Liver (tissue), 9 donors: ENCODE data around the gene BCL7C. TPM values are rescaled to one million over a fixed set of nuclear protein-coding genes. Genes with fewer than 3 reads are reported as not detected.

Experiments used
- DNase-seq: peaks from one replicate; pipeline ENCODE4 v3.0.0-alpha.2; 2017; ENCODE audit warnings: low spot score
- H3K27ac ChIP-seq, 2 donors: one replicate each; pipeline ENCODE4 v1.7.0; 2013; ENCODE audit warnings: inconsistent platforms in 2 of 2, low read length in 2 of 2, control low read depth in 1 of 2, low read depth in 1 of 2, mild to moderate bottlenecking in 1 of 2
- H3K27me3 ChIP-seq, 4 donors: one replicate each; pipeline versions ENCODE4 v1.6.1 to v1.7.0; 2013; ENCODE audit warnings: low read length in 3 of 4, inconsistent platforms in 1 of 4, mild to moderate bottlenecking in 1 of 4, moderate library complexity in 1 of 4; ENCODE audit not compliant: control insufficient read depth in 4 of 4, insufficient read depth in 4 of 4
- H3K36me3 ChIP-seq, 4 donors: one replicate each; pipeline versions ENCODE4 v1.6.1 to v1.7.0; 2013; ENCODE audit warnings: low read length in 3 of 4, mild to moderate bottlenecking in 3 of 4, low read depth in 1 of 4, moderate library complexity in 1 of 4; ENCODE audit not compliant: control insufficient read depth in 4 of 4, insufficient read depth in 3 of 4
- H3K4me1 ChIP-seq, 4 donors: one replicate each; pipeline versions ENCODE4 v1.6.1 to v1.7.0; 2013; ENCODE audit warnings: low read length in 3 of 4, mild to moderate bottlenecking in 3 of 4, moderate library complexity in 1 of 4; ENCODE audit not compliant: control insufficient read depth in 4 of 4, insufficient read depth in 4 of 4
- H3K4me3 ChIP-seq, 3 donors: one replicate each; pipeline versions ENCODE4 v1.6.1 to v1.7.0; 2013; ENCODE audit warnings: low read length in 3 of 3, control low read depth in 1 of 3, low read depth in 1 of 3, mild to moderate bottlenecking in 1 of 3
- H3K9ac ChIP-seq, 2 donors: one replicate each; pipeline ENCODE4 v1.7.0; 2013; ENCODE audit warnings: low read length in 2 of 2, mild to moderate bottlenecking in 2 of 2, moderate library complexity in 2 of 2, control low read depth in 1 of 2, low read depth in 1 of 2
- H3K9me3 ChIP-seq, 4 donors: one replicate each; pipeline versions ENCODE4 v1.6.1 to v1.7.0; 2013; ENCODE audit warnings: low read length in 3 of 4; ENCODE audit not compliant: control insufficient read depth in 4 of 4
- ATF3 ChIP-seq: IDR thresholded peaks from 2 replicates; pipeline ENCODE4 v1.6.1; 2016; ENCODE audit warnings: antibody characterized with exemption
- EGR1 ChIP-seq, 2 donors: IDR thresholded peaks; 2 replicates each; pipeline ENCODE4 v1.6.1; 2016 to 2018; ENCODE audit warnings: antibody characterized with exemption in 2 of 2, low read depth in 2 of 2
- FOXA1 ChIP-seq: IDR thresholded peaks from 2 replicates; pipeline ENCODE4 v1.6.1; 2016; ENCODE audit warnings: antibody characterized with exemption
- GABPA ChIP-seq, 2 donors: IDR thresholded peaks in 1 of 2; conservative IDR thresholded peaks in 1 of 2; 2 replicates each; pipeline ENCODE4 v1.6.1; 2016; ENCODE audit warnings: antibody characterized with exemption in 2 of 2, mild to moderate bottlenecking in 1 of 2, moderate library complexity in 1 of 2
- HNF4A ChIP-seq, 2 donors: conservative IDR thresholded peaks; 2 replicates each; pipeline ENCODE4 v1.6.1; 2016; ENCODE audit warnings: antibody characterized with exemption in 2 of 2, mild to moderate bottlenecking in 2 of 2
- JUND ChIP-seq, 2 donors: IDR thresholded peaks; 2 replicates each; pipeline ENCODE4 v1.6.1; 2016; ENCODE audit warnings: antibody characterized with exemption in 2 of 2
- RAD21 ChIP-seq, 2 donors: IDR thresholded peaks; 2 replicates each; pipeline ENCODE4 v1.6.1; 2016; ENCODE audit warnings: antibody characterized with exemption in 2 of 2, mild to moderate bottlenecking in 2 of 2
- REST ChIP-seq: IDR thresholded peaks from 2 replicates; pipeline ENCODE4 v1.6.1; 2016; ENCODE audit warnings: antibody characterized with exemption, mild to moderate bottlenecking
- SP1 ChIP-seq: IDR thresholded peaks from 2 replicates; pipeline ENCODE4 v1.6.1; 2018; ENCODE audit warnings: antibody characterized with exemption, mild to moderate bottlenecking
- ZBTB33 ChIP-seq: IDR thresholded peaks from 2 replicates; pipeline ENCODE4 v1.6.1; 2016; ENCODE audit warnings: antibody characterized with exemption
- WGBS: extraction: QIAGEN DNeasy Blood & Tissue Kit; methylation state at CpG from one replicate; pipeline ENCODE4 v1.1.7; 2013; 5-methylcytosine and 5-hydroxymethylcytosine counted together
- polyA plus RNA-seq, 2 donors: library from polyadenylated mRNA; stranded (reverse) in 1 of 2; unstranded in 1 of 2; fragments of 200-250 nt in 1 of 2; fragments of >200 nt in 1 of 2; fragmentation: Nextera tagmentation in 1 of 2; extraction: Ambion mirVana in 1 of 2; gene quantifications; one replicate each; pipeline versions ENCODE4 v1.2.1 to v1.2.3, GENCODE V29; 2013 to 2015
- total RNA-seq, 2 donors: library from RNA; depleted of rRNA; stranded (reverse); fragments of >200 nt; gene quantifications; one replicate each; pipeline ENCODE4 v1.2.3, GENCODE V29; 2014
- TF ChIP-seq, protein P1 (sequence below): fragments of 150-350 bp; IDR thresholded peaks from 2 replicates; pipeline ENCODE4 v1.5.1; 2017; ENCODE audit warnings: improper control_type of control experiment, low read depth, low read length; ENCODE audit not compliant: missing input control
- donor health status: healthy.
- donor health status: healthy.
- donor health status: healthy.
- donor health status: healthy.
- donor health status: healthy.

The BCL7C gene
- total and polyA plus RNA-seq, 4 donors = 3.4 to 7.1 (median 5.5) TPM

GRCh38 chr16:30925632-30925987 lies 31.7 kb upstream of the BCL7C start:
- H3K4me3 ChIP-seq = no peak overlapping the region
- no peaks in the 10 kb centered on the region for H3K9me3 ChIP-seq
- no peaks in the 10 kb centered on the region for H3K27me3 ChIP-seq
- H3K36me3 ChIP-seq = peaks cover 0 to 4% (median 3%) of the 10 kb centered on the region in 4 donors
- WGBS = 96% methylated on average over 26 of the region's 26 CpGs
- TF ChIP-seq, protein P1, sequence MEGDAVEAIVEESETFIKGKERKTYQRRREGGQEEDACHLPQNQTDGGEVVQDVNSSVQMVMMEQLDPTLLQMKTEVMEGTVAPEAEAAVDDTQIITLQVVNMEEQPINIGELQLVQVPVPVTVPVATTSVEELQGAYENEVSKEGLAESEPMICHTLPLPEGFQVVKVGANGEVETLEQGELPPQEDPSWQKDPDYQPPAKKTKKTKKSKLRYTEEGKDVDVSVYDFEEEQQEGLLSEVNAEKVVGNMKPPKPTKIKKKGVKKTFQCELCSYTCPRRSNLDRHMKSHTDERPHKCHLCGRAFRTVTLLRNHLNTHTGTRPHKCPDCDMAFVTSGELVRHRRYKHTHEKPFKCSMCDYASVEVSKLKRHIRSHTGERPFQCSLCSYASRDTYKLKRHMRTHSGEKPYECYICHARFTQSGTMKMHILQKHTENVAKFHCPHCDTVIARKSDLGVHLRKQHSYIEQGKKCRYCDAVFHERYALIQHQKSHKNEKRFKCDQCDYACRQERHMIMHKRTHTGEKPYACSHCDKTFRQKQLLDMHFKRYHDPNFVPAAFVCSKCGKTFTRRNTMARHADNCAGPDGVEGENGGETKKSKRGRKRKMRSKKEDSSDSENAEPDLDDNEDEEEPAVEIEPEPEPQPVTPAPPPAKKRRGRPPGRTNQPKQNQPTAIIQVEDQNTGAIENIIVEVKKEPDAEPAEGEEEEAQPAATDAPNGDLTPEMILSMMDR = no peak
- TF ChIP-seq EGR1 (IDR thresholded peaks at IDR 0.05; ENCODE audit: low read depth in 2 of 2) (no peak), SP1 (no peak)
- no peak for DNase-seq
- H3K27ac ChIP-seq = no peak overlapping the region
- H3K9ac ChIP-seq = no peak overlapping the region
- H3K4me1 ChIP-seq = peaks cover 4 to 9% (median 8%) of the 10 kb centered on the region in 4 donors

DNA sequence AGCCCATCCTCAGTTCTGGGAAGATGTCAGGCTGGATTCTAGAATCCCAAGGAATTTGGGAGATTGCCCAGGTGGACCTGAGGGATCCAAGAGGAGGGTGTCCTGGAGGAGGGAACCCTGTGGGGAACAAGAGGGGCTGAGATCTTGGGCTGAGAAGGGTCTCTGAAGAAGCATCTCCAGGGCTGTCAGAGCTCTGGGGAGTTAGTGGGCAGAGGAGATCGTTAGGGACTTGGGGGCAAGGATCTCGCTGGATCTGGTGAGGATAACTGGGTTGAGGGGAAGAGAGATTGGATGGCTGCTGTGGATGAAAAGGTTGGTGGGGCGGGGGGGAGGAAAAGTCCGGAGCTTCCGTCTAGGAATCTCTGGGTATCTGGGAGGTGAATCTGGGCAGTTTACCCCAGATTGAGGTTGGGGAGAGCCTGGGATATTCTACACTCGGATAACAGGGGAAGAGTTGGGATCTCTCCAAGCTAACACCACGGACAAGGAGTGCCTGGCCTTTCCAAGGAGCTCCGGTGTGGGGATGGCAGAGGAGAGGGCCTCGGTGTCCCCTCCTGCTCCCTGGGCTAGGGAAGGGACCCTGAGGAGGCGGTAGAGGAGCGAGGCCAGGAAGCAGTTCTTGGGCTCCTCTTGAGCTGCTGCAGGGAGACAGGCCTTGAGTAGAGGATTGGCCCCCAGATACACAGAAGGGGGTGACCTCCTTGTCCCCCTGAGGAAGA lies 31.2 kb upstream of the BCL7C start:
- H3K9ac ChIP-seq = no peak overlapping the region
- H3K27me3 ChIP-seq = no peaks in the 10 kb centered on the region
- no peak for TF ChIP-seq SP1
- TF ChIP-seq JUND (IDR thresholded peaks at IDR 0.05) = no peak
- no peak for TF ChIP-seq GABPA (IDR thresholded peaks at IDR 0.05 in 1 of 2, conservative IDR thresholded peaks at IDR 0.05 in 1 of 2)
- TF ChIP-seq ZBTB33 = no peak
- no peak for TF ChIP-seq HNF4A (conservative IDR thresholded peaks at IDR 0.05)
- TF ChIP-seq ATF3 = no peak
- no peak for TF ChIP-seq EGR1 (IDR thresholded peaks at IDR 0.05; ENCODE audit: low read depth in 2 of 2)
- TF ChIP-seq FOXA1 = no peak
- no peak for TF ChIP-seq RAD21 (IDR thresholded peaks at IDR 0.05)
- no peak for TF ChIP-seq REST
- H3K27ac ChIP-seq = no peak overlapping the region
- H3K4me3 ChIP-seq = no peak overlapping the region
- H3K4me1 ChIP-seq = peaks cover 4 to 9% (median 8%) of the 10 kb centered on the region in 4 donors
- 84% methylated on average over 11 of the region's 11 CpGs for WGBS
- H3K36me3 ChIP-seq = peaks cover 0 to 1% (median 0%) of the 10 kb centered on the region in 4 donors
- H3K9me3 ChIP-seq = no peaks in the 10 kb centered on the region
- DNase-seq = no peak
